ENCODE measurements around the gene DLG1. TPM values are rescaled to one million over a fixed set of nuclear protein-coding genes. Genes with fewer than 3 reads are reported as not detected.

DLG1 gene
- total RNA-seq, 2 donors from 2014 or later, result 59.0 to 98.2 TPM

DNA sequence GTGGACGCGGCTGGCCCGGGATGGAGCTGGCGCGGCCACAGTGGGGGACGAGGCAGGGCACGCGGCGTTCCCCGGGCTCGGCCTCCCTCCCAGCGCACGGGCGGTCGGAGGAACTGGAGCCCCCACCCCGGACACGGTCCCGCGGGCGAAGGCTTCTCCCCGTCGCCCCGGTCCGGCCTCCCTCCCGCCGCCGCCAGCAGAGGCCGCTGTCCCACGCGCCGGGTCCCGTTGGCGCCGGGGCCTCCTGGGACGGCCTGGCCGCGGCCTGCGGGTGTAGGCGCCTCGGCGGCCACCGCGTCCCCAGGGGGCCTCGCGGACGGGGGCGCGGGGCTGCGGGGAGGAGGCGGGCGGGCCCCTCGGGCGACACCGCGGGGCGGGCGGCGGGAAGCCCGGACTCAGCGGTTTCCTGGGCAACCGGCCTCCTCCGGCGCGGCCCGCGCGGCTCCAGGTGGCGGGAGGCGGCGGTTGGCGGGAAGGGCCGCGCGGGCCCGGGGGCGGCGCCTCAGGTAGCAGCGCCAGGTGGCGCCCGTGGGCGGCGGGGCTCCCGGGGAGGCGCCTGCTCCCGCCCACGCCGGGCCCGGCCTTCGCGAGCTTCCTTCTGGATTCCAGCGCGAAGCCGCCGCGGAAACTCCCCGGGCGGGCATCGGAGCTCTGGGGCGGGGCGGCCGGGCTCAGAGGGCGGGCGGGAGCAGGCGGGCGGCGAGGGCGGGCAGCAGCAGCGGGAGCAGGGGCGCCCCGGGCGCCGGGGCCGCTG lies 295.5 kb downstream of the DLG1 start:
- Histone ChIP-seq H3K36me3 (no peaks in the 10 kb centered on the region), H3K4me3 (peak overlapping the region; percentile 57 to 58), H3K27ac (peak overlapping the region; percentile 85 to 93), H3K4me1 (replicated peaks) (peaks cover 4% of the 10 kb centered on the region), H3K27me3 (replicated peaks; ENCODE audit: insufficient read depth) (no peaks in the 10 kb centered on the region), H3K9me3 (no peaks in the 10 kb centered on the region)
- TF ChIP-seq POLR2AphosphoS5 (IDR thresholded peaks at IDR 0.05), result no peak
- TF ChIP-seq, protein P1, sequence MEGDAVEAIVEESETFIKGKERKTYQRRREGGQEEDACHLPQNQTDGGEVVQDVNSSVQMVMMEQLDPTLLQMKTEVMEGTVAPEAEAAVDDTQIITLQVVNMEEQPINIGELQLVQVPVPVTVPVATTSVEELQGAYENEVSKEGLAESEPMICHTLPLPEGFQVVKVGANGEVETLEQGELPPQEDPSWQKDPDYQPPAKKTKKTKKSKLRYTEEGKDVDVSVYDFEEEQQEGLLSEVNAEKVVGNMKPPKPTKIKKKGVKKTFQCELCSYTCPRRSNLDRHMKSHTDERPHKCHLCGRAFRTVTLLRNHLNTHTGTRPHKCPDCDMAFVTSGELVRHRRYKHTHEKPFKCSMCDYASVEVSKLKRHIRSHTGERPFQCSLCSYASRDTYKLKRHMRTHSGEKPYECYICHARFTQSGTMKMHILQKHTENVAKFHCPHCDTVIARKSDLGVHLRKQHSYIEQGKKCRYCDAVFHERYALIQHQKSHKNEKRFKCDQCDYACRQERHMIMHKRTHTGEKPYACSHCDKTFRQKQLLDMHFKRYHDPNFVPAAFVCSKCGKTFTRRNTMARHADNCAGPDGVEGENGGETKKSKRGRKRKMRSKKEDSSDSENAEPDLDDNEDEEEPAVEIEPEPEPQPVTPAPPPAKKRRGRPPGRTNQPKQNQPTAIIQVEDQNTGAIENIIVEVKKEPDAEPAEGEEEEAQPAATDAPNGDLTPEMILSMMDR (IDR thresholded peaks at IDR 0.05), result peak; percentile 65 to 88 (median 74)
- intact Hi-C loops (cut with DNase I), result loop anchor here (1.0 kb wide), 1 partner anchor 183 kb away; no protein-coding TSS in a partner anchor
- WGBS, result 1% methylated on average over 46 of the region's 113 CpGs
- peak; percentile 84 for DNase-seq (ENCODE audit: low spot score)

DNA sequence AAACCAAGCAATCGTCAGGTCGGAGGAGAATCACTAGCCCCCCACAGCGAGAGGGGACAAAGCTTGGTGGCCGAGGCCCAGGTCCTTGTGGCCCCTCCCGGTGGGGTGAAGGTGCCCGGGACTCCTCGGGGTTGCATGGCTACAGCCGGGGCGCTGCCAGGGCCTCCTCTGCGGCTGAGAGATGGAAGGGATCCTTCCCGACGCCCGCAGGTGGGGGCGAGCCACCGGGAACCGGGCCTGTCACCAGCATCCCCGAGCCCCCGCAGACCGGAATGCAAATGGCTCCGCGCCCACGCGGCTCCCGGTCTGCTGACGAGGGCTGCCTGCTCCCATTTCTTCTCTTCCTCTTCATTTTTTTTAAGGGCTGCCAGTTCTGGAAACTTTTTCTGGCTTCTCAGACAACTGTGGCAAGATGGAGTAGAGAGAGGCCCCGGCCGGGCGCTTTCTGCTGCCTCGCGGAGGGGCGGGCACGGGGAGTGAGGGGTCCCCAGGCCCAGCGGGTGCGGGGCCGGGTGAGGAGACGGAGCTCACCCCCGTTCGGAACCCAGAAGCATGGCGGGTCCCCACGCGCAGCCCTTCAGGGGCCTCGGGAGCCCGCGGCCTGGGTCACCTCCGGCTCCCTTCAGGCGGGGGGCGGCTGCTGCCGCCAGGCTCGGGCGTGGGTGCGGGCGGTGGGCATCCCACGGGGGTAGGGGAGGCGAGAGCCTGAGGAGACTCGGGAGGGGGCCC lies 296.3 kb downstream of the DLG1 start:
- intact Hi-C loops (cut with DNase I), result loop anchor here (1.0 kb wide), 1 partner anchor 184 kb away; no protein-coding TSS in a partner anchor
- peak; percentile 23 for DNase-seq (ENCODE audit: low spot score)
- H3K27ac ChIP-seq, result peak overlapping the region; percentile 85 to 93
- H3K27me3 ChIP-seq (replicated peaks; ENCODE audit: insufficient read depth), result no peaks in the 10 kb centered on the region
- H3K4me3 ChIP-seq, result peak overlapping the region; percentile 57 to 58
- peaks cover 4% of the 10 kb centered on the region for H3K4me1 ChIP-seq (replicated peaks)
- TF ChIP-seq POLR2AphosphoS5 (IDR thresholded peaks at IDR 0.05), result no peak
- TF ChIP-seq POLR2A (IDR thresholded peaks at IDR 0.05), result no peak
- TF ChIP-seq, protein P1 (IDR thresholded peaks at IDR 0.05), result no peak
- no peaks in the 10 kb centered on the region for H3K9me3 ChIP-seq
- WGBS, result 16% methylated on average over 55 of the region's 55 CpGs
- no peaks in the 10 kb centered on the region for H3K36me3 ChIP-seq

DNA sequence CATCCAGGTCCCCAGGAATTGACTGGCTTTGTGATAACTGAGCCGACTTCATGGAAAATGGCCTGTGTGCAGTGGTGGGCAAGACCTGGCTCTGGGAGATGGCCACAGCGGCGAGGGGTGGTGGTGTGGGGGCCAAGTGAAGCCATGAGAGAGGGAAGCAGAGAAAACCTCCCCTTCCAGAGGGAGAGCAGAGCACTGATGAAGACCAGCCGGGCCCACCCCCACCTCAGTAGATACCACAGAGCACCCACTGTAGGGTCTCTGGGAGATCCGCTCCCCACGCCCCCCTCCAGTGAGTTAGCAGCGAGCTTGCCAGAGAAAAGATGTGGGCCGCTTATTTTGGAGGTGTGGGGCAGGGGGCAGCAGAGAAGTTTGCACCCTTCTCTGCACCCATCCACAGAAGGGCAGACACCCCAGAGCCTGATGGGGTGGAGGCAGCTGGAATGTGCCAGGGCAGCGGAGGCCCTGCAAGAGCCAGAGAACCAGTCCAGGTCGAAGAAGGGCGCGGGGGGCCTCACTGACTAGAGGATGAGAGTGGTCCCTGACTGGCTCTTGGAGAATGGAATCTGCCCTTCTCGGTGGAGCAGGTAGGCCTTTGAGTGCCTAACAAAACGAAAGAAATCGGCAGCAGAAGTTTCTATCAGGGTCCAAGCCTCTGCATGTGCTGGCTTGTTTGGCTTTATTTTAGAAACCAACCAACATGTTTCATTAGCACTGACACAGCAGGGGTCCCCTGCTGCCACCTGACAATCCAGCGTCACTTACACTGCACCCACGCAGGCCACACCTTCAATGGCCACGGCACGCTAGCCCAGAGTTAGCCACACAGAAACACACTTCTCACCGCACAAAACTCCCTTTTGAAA lies 297.1 kb downstream of the DLG1 start:
- no peak for DNase-seq (ENCODE audit: low spot score)
- H3K27ac ChIP-seq, result peak overlapping the region; percentile 85 to 93
- H3K36me3 ChIP-seq, result no peaks in the 10 kb centered on the region
- peak overlapping the region; percentile 57 to 58 for H3K4me3 ChIP-seq
- peaks cover 4% of the 10 kb centered on the region for H3K4me1 ChIP-seq (replicated peaks)
- H3K27me3 ChIP-seq (replicated peaks; ENCODE audit: insufficient read depth), result no peaks in the 10 kb centered on the region
- 76% methylated on average over 20 of the region's 20 CpGs for WGBS
- H3K9me3 ChIP-seq, result no peaks in the 10 kb centered on the region
- TF ChIP-seq, protein P1 (IDR thresholded peaks at IDR 0.05), result no peak
- TF ChIP-seq POLR2AphosphoS5 (IDR thresholded peaks at IDR 0.05) (no peak), POLR2A (IDR thresholded peaks at IDR 0.05) (no peak)
- intact Hi-C loops (cut with DNase I), result no loop called here

DNA sequence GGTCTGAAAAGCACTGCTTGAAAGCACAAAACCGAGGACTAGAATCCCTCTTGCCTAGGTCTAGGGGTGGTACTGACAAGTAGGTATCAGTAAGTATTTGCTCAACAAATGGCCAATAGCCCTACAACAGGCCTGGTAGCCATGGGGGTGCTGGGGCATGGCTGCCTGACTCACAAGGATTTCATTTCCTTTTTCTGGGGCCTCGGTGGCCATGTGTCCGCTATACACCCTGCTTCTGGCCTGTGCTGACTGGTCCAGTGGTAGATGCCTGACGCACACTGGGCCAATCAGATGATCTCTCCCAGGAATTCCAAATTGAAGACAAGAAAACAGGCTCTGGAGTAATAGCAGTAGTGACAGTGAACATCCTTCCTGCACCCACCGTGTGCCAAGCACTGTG lies 298.2 kb downstream of the DLG1 start:
- 97% methylated on average over 5 of the region's 5 CpGs for WGBS
- H3K4me3 ChIP-seq, result no peak overlapping the region
- H3K36me3 ChIP-seq, result no peaks in the 10 kb centered on the region
- no peak for TF ChIP-seq POLR2AphosphoS5 (IDR thresholded peaks at IDR 0.05)
- TF ChIP-seq, protein P1 (IDR thresholded peaks at IDR 0.05), result no peak
- TF ChIP-seq POLR2A (IDR thresholded peaks at IDR 0.05), result no peak
- H3K27me3 ChIP-seq (replicated peaks; ENCODE audit: insufficient read depth), result no peaks in the 10 kb centered on the region
- H3K9me3 ChIP-seq, result no peaks in the 10 kb centered on the region
- intact Hi-C loops (cut with DNase I), result no loop called here
- no peak overlapping the region for H3K27ac ChIP-seq
- peaks cover 4% of the 10 kb centered on the region for H3K4me1 ChIP-seq (replicated peaks)
- DNase-seq (ENCODE audit: low spot score), result no peak
